Muscle of back (tissue), 11 donors: ENCODE measurements around the gene CPB1. TPM values are rescaled to one million over a fixed set of nuclear protein-coding genes. Genes with fewer than 3 reads are reported as not detected.
A peak's percentile ranks its signal among the peaks of the same experiment; 100 is the strongest.

Source experiments
- DNase-seq, 3 donors: peaks; one replicate each; pipeline versions ENCODE4 v3.0.0 to v3.0.0-alpha.2; 2013
- polyA plus RNA-seq, 10 donors: library from polyadenylated mRNA; unstranded; fragments of 120-200 nt; gene quantifications; one replicate each; pipeline ENCODE4 v1.2.1, GENCODE V29; 2013; ENCODE audit not compliant: insufficient read length in 10 of 10

The CPB1 gene
- polyA plus RNA-seq, 10 donors = 0.98 to 5.1 (median 2.3) TPM

- DNase-seq = peak in 1 of 3 donors; percentile 23
Measured at GRCh38 chr3:148828136-148828690, 602 bp downstream of the CPB1 start.

DNA sequence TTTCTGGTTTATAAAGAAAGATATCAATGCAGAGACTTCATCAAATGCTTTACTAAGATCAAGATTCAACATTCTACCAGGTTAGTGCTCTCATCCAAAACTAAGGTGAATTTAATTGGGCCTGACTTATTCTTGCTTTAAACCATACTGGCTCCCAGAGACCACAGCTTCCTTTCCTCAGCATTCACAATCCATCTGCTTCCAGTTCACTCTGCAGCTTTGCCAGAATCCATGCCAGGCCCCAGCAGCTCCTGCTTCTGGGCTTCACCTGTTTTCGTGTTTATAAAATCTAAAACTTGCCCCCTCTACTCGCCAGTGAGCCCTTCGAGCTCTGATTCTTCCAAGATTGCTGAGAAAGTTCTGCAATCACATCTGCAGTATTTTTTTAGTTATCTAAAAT is 2.3 kb downstream of the CPB1 start:
- DNase-seq = no peak

DNA sequence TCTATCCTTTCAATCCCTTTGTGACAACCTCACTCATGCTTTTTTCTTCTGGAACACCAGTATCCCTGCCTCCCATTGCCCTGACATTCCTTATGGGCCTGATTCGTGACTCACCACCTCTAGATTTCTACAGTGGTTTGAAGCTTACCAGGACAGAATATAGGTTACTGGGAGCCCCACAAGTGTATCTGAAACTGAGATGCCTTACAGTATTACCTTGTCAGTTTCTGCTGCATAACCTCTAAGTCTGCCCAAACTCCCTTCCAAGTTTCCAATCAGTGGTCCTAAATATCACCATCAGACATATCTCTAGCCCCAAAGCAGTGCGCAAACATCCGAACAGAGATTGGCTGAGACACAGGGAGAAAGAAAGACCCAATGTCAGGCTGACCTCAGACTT is 5.6 kb downstream of the CPB1 start:
- no peak for DNase-seq

DNA sequence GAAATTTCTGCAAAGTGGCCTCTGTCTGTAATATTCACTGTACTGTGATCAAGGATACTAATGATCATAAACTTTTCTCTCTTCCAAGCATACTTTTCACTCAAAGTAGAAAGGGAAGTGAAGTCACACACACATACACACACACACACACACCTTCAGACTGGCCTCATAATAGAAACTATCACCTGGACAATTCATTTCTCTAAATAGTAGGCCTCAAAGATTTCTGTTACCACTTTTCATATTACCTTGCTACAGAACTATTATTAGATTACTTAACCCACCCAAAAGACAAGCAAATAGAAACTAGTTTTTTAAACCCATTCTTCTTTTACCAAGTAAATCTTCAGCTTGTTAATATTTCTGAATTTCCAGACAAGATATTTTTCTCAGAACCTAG is 12.2 kb downstream of the CPB1 start:
- DNase-seq = no peak

DNA sequence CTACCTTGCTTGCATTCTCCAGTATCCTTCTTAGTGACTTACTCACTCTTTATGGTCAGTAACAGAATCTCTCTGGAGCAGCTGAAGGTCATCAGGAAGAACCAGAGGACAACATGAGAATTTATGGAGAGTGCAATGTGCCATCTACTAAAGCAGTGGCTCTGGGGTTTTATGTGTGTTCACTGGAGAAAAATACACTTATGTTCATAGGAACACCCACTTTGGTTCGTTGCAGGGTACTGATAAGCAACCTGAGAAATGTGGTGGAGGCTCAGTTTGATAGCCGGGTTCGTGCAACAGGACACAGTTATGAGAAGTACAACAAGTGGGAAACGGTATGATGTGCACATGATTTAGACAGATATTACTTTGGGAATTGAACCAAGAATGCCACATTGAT is 12.8 kb downstream of the CPB1 start:
- DNase-seq = no peak

- DNase-seq = peak; percentile 19 to 52 (median 19)
Measured at GRCh38 chr3:148845756-148846395, 18.3 kb downstream of the CPB1 start.

DNA sequence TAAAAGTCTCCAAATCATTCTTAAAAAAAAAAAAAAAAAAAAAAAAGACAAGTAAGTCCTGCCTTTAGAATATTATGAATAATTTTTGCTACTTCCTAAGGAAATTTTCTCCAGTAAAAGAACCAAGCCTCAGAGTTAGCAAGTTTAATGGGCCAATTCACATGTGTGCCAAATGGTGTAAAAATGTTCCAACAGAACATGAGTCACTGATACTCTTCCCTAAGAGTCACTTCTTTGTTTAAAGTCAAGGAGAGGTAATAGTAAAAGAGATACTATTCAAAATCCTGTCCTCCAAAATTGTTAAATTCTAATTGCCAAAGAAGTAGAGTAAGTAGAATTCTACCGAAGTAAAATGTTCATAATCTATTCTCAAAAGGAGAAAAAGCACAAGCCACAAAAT is 19.7 kb downstream of the CPB1 start:
- peak; percentile 33 to 51 (median 44) for DNase-seq

GRCh38 chr3:148848410-148848809 is 20.8 kb downstream of the CPB1 start:
- no peak for DNase-seq

- peak in 1 of 3 donors; percentile 17 for DNase-seq
Measured at GRCh38 chr3:148852271-148852992, 24.8 kb downstream of the CPB1 start.

GRCh38 chr3:148853076-148853475 is 25.5 kb downstream of the CPB1 start:
- no peak for DNase-seq

DNA sequence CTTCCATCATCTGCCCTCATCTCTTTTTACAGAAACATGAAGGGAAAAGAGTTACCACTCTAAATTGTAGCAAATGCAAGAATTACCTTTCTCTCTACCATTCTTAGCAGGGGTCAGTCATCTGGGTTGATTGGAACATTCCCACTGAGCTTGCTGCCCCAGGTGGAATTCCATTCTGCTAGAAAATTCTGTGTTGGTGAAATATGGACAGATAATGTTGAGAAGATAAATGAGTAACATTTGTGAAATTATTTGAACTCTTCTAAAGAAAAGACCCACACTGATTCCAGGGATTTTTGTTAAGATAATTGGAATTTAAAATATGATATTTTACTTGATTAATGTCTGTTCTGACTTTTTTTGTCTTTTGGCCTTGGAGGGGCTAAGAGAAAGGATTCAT is 26.4 kb downstream of the CPB1 start:
- no peak for DNase-seq

GRCh38 chr3:148856384-148856783 is 28.8 kb downstream of the CPB1 start:
- DNase-seq = peak; percentile 20 to 56 (median 22)

DNA sequence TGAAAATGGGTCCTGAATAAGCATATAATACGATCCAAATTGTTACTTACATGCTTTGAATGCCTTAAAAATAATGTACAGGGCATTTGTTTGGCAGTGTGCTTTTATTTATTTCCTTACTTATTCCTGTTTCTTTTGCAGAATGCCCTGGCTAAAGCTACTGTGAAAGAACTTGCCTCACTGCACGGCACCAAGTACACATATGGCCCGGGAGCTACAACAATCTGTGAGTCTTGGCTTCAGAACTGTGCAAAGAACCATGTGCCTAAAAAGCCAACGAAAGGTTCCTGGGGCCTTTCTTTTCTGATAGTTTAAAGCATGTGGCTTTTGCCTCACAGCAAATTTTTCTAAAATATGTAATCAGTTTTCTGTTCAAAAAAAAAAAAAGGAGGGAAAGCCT is 29.7 kb downstream of the CPB1 start:
- no peak for DNase-seq

DNA sequence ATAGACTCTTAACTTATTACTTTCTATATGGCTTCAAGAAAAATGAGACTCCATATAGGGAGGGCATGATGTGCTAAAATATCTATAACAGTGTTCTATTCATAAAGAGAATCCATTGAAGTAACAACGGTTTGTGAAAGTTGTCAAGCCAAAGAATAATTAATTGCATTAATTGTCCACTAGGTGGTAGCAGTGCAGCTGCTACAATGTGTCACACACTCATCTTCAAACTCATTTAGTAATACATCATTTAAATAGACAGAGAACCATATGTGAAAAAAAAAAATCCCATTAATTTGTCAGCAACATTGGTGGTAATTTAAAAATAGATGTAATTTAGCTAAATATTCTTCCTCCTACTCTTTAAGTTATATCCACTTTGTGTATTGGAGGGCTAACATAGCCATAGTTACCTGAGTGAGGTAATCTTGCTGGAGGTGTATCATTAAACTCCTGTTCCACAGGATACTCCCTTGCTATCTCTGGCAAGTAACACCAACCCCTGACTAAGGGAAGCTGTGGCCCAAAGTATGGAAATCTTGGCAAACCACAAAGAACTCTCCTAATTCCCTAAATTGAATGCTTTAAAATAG is 33.8 kb downstream of the CPB1 start:
- DNase-seq = peak; percentile 17 to 39 (median 31)

GRCh38 chr3:148863297-148863696 is 35.7 kb downstream of the CPB1 start:
- DNase-seq = no peak

- DNase-seq = no peak
Measured at GRCh38 chr3:148863814-148864213, 36.2 kb downstream of the CPB1 start.

DNA sequence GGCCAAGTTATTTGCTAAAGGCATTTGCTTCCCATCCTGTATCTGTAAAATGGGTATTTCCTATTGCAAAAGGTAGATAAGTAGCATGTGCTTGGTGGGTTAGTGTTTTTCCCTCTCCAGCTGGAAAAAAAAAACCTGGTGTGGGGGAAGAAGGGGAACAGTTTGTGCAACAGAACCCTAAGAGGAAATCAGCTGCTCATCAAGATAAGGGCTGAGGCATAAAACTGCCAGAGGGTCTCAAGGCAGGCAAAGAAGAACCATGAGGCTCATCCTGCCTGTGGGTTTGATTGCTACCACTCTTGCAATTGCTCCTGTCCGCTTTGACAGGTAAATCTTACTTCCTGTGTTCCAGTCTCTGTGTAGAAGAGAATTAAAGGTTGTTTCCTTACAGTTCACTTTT is 37.4 kb downstream of the CPB1 start, which contains the start of gene CPA3:
Gene CPA3, plus strand, starts transcription at position 248 of the 400 bp plus-strand sequence. Its CDS starts 12 bp downstream, at position 260.
- DNase-seq = no peak

GRCh38 chr3:148866261-148866660 is 38.6 kb downstream of the CPB1 start:
- peak in 1 of 3 donors; percentile 62 for DNase-seq

DNA sequence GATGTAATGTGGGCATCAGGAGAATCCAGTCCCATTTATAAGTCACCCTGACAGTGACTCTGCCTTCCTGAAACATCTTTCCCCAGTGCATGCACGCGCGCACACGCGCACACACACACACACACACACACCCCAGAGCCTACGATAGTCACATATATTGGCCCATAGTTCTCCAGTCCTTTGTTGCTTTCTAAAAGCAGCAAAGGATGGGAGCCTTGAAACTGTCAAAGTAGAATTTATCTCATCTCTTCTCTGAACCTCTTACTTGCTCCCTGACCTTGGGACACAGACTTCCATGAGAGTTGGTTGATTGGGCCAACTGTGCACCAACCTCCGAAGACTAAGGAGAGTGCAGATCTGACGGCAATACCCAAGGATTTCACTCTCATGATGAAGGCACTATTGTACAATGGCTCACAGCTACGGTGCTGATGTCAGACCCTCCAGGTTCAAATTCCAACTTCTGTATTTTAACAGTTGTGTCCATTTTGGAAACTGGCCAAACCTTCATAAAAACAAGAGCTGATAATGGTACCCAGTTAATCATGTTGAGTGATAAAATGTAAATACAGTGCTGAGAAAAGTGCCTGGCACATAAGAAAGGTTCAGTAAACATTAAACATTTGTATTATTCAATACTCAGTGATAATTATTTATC is 45.8 kb downstream of the CPB1 start:
- no peak for DNase-seq

DNA sequence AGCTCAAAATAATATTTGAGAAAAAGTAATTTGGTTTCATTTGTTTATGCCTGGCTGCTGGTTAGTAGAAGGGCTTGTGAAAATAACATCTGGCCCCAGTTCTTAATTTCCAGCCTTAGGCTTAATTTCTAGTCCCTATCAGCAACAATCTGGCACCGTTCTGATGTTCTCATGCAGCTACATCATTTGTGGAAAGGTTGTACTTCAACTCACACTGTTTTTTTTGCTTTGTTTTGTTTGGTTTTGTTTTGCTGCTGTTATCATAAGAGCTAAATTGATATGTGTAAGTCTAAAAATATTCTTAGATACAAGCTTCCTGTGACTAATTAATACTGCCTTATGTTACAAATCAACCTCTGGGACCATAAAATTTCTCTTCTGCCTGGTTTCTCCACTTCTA is 46.4 kb downstream of the CPB1 start:
- DNase-seq = no peak

DNA sequence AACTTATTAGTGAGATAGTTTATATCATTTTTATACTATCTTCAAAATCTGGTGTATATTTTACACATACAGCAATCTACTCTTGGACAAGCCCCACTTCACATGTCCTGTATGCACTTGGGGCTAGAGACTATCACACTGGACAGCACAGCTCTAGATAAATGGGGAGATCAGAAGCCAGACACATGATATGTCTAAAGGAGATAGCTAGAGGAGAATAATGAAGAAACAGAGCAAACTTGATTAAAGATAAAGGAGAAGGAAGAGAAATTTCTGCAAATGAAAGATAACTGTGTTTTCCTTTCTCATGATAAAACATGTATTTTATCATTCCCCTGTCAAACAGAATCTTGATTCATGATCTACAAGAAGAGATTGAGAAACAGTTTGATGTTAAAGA is 50.5 kb downstream of the CPB1 start:
- no peak for DNase-seq

GRCh38 chr3:148879256-148879655 is 51.6 kb downstream of the CPB1 start:
- DNase-seq = no peak
